Fibroblast of skin of right biceps (primary cell): ENCODE data around the gene PRR3.
A peak's percentile ranks its signal among the peaks of the same experiment; 100 is the strongest.

Experiments
- DNase-seq: peaks from one replicate; pipeline ENCODE4 v3.0.0-alpha.2; 2013

Gene PRR3

GRCh38 chr6:30541515-30542403, 15.3 kb upstream of the PRR3 start:
- peak; percentile 75 for DNase-seq

GRCh38 chr6:30542404-30542725, 14.7 kb upstream of the PRR3 start:
- no peak for DNase-seq

- DNase-seq: no peak
Observed at GRCh38 chr6:30542915-30543314, 14.2 kb upstream of the PRR3 start.

- no peak for DNase-seq
Observed at GRCh38 chr6:30543821-30544220, 13.3 kb upstream of the PRR3 start.

- peak; percentile 71 for DNase-seq
Observed at GRCh38 chr6:30544666-30545272, 12.3 kb upstream of the PRR3 start.

GRCh38 chr6:30547454-30547853, 9.6 kb upstream of the PRR3 start:
- DNase-seq: no peak

DNA sequence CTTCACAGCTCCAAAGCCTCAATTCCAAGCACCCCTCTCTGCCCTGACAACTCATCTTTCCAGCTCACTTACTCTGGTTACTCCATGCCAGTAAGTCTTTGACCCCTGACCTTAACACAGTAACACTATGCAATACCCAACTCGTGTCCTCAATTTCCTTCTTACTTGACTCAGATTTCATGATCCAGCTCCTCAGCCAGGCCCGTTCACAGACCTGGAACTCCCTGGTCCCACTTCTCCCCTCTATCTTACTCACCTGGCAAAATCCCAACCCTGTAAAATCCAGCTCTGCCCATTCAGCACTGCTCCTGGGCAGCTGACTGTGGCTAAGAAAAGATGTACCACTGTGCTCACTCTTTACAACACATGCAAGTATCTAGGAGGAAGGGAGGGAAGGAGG, 8.7 kb upstream of the PRR3 start:
- DNase-seq: no peak

DNA sequence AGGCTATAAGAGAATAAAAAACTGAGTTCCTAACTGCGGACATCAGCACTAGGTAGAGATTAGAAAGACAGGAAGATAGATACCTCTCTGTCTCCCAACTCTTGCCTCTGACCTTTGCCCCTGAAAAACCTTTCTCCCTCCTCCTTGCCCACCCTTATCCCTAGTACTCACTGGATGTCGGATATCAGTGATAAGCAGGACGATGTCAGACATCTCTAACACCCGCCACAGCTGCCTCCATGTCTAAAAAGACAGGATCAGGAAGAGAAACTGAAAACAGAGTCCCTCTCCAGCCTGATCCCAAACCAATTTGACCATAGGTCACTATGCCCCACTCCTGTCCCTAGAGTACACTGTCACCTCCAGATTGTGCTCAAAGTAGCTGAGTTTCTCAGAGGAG, 2.7 kb upstream of the PRR3 start:
- no peak for DNase-seq

DNA sequence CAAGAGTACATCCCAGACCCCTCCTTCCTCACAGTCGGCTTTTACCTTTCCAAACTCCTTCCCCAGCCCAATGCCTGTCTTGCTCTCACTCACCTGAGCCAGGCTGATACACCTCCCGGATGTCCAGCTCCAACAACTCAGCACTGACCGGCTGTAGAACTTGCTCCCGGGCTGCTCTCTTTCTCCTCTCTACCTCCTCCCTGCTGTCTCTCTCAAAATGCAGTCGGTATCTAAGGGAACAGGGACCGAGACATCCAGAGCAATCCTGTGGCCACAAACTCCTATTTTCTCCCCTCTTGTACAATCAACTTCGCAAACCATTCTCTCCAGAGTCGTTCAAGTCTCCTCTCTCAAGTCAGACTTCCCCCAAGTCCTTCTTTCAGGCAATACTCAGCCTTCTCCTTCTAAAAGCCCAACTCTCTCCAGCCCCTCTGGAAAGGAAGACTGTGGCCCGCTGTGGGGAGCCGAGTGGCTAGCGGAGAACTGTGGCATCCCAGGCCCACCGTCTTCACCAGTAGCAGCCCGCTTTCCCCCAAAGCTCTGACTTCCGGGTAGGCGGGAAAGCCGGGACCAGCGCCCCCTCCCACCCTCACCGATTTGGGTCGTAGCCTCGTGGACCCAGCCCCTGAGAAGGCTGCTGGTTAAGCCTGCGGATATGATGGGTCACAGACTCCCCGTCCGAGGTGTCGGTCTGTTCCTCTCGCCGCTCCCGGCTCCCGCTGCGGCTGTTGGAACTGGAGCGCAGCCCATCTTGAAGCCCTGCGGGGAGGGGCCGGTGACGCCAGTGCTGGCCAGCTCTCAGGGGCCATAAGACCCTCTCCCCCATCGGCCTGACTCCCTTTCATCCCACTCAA, 1.9 kb upstream of the PRR3 start:
- DNase-seq: no peak

GRCh38 chr6:30555816-30556065, 1.4 kb upstream of the PRR3 start:
- DNase-seq: no peak

- DNase-seq: peak; percentile 88
Observed at GRCh38 chr6:30556066-30556905, 809 bp upstream of the PRR3 start, which contains the start of gene GNL1. GNL1 (minus strand) TSS chr6:30556489; CDS start chr6:30556203, 286 bp downstream.

DNA sequence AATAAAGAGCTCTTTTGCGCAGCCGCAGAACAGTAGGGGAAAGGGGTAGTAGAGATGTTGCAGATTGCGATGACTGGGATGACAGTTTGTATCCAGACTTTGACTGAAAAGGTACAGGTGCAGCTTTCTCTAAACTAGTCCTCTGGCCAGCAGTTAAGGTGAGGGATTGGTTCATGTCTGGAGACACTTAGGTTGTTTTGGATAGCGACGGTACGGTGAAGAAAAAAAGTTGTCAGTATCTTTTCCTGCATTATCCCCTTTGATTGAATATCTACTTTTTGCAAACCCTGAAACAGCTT, 537 bp downstream of the PRR3 start:
- DNase-seq: no peak

DNA sequence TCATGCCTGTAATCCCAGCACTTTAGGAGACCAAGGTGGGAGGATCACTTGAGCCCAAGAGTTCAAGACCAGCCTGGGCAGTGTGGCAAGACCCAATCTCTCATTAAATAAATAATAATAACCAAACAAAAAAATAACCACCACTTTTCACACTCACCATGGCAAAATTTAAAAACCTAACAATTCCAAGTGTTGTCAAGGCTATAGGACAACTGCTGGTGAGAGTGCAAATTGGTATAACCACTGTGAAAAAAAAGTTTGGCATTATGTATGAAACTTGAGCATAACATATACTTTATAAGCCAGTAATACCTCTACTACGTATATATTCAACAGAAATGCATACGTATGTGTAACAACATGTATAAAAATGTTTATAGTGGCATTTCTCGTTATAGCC, 3.8 kb downstream of the PRR3 start:
- no peak for DNase-seq

GRCh38 chr6:30562470-30563425, 5.7 kb downstream of the PRR3 start:
- DNase-seq: no peak

DNA sequence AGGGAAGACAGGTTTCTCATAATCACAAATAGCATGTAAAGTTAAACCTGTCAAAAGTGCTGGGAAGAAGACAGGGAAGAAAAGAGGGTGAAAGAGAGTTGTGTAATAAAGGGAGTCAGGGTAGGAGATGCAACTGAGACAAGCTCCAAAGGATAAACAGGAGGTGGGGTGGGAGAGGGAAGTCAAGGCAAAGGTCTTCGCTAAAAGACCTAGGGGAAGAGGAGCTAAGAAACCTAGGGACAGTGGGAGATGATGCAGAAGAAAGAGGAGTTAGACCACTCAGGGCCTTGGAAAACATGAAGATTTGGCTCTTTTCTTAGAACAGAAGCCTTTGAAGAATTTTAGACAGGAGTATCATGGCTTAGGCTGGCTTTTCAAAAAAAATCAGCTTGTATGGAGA, 7.0 kb downstream of the PRR3 start:
- DNase-seq: no peak

DNA sequence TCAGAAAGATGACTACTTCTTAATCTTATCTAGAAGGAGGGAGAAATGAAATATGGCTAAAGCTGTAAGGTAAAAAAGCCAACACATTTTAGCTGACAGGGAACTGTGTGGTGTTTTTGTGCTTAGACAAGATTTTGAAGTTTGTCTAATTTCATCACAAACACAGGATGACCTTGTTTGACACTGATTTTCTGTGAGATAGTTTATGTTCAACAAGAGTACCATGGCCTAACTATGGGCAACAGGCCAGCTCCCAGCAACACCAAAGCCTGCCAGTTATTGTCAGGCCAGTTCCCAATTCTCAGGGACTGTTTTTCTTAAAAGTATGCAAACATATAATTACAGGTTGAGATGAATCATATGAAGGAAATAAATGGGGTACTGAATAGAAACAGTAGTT, 8.7 kb downstream of the PRR3 start:
- DNase-seq: no peak

DNA sequence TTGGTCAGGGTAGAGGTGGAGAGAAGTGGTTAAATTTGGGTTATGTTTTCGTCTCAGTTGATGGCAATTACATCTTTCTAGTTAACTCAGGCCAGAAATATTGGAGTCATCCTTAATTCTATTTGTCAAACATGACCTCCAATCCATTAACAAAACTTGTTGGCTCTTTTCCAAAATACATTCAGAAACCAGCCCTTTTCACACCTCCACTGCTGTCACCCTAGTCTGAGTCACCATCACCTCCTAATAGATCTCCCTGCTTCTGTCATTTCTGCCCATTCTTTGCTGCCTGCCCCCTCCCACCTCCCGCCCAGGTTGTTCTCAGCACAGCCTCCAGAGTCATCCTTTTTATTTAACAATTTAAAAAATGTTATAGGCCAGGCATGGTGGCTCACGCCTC, 11.2 kb downstream of the PRR3 start:
- no peak for DNase-seq

DNA sequence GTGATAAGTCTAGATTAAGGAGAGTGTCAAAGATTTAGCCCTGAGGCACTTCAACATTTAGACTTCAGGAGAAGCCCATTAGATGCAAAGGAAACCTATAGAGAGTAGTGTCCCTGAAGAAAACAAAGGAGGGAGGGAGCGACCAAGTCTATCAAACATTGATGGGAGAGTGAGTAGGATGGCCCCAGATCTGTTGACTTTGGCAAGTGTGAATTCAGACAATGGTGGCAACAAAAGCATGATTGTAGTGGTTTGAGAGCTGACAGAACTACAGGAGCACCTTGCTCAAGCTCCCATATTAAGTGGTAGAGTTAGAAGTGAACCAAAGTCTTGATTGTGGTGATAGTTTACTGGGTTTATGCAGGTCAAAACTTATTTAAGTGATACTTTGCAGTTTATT, 13.2 kb downstream of the PRR3 start:
- DNase-seq: no peak

DNA sequence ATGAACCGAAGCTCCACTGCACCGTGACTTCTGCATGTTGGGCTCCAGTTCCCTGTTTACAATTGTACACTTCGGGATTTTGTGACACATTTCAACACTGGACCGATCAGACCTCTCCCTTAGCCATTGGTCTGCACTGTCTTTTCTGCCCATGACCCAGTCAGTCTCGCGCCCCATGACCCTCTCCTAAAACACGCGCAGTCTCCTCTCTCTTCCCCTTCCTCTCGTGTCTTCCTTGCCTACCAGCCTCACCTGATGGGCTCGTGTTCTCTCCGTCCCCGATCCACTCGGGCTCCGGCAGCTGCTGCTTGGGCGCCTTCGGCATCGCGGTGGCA, 13.6 kb downstream of the PRR3 start:
- DNase-seq: no peak

DNA sequence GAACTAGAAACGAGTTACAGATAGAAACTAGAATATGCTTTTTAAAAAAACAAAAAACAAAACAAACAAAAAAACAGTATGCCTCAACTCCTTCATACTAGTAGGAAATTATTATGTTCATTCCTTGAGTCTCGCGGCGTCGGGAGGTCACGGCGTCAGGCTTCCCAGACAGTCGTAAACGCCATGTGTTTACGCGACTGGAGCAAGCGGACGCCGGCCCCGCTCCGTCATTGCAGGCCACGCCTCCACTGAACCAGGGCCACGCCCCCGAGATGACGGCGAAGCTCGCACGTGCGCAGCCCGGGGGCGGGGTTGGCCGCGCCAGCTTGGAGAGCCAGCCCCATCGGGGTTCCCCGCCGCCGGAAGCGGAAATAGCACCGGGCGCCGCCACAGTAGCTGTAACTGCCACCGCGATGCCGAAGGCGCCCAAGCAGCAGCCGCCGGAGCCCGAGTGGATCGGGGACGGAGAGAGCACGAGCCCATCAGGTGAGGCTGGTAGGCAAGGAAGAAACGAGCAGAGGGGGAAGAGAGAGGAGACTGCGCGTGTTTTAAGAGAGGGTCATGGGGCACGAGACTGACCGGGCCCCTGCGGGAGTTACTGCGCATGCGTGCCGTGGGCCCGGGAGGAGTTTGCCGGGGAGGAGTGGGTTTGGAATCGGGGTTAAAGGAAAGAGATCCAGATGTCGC, 14.1 kb downstream of the PRR3 start, which contains the start of gene ABCF1:
TSS of gene ABCF1 (plus strand) at position 368 of the 687 bp plus-strand sequence. CDS start at position 414, 46 bp downstream.
- peak; percentile 96 for DNase-seq

GRCh38 chr6:30571762-30572082, 14.6 kb downstream of the PRR3 start:
- DNase-seq: no peak

- DNase-seq: no peak
Observed at GRCh38 chr6:30572148-30572547, 15.1 kb downstream of the PRR3 start.
